Islet of Langerhans (tissue), 1 donor: Measurements from ENCODE around the gene OR8D2.
A peak's percentile ranks its signal among the peaks of the same experiment; 100 is the strongest.

Experiments
- FAIRE-seq: peaks from one replicate; lab custom pipeline; 2011; peaks lifted over from hg19 to GRCh38; lab: Jason Lieb, UNC

The OR8D2 gene

GRCh38 chr11:124320097-124320496, at the start of gene OR8D2:
Gene OR8D2 (minus strand): TSS chr11:124320197. CDS start chr11:124320197, 0 bp downstream.
- FAIRE-seq, result no peak

- no peak for FAIRE-seq
Measured at GRCh38 chr11:124359566-124359965, 39.6 kb upstream of the OR8D2 start.

GRCh38 chr11:124346311-124346955, 26.4 kb upstream of the OR8D2 start:
- FAIRE-seq, result no peak

- FAIRE-seq, result no peak
Measured at GRCh38 chr11:124344346-124344745, 24.3 kb upstream of the OR8D2 start.

GRCh38 chr11:124340142-124340447, 20.1 kb upstream of the OR8D2 start:
- no peak for FAIRE-seq

GRCh38 chr11:124339396-124340141, 19.6 kb upstream of the OR8D2 start:
- FAIRE-seq, result no peak

GRCh38 chr11:124331873-124332272, 11.9 kb upstream of the OR8D2 start:
- FAIRE-seq, result peak; percentile 9

- peak; percentile 95 for FAIRE-seq
Measured at GRCh38 chr11:124329787-124330478, 9.9 kb upstream of the OR8D2 start.

GRCh38 chr11:124327775-124328174, 7.8 kb upstream of the OR8D2 start:
- no peak for FAIRE-seq

GRCh38 chr11:124322356-124322755, 2.4 kb upstream of the OR8D2 start:
- FAIRE-seq, result no peak

- no peak for FAIRE-seq
Measured at GRCh38 chr11:124315052-124315451, 4.9 kb downstream of the OR8D2 start.

- FAIRE-seq, result no peak
Measured at GRCh38 chr11:124313849-124314248, 6.1 kb downstream of the OR8D2 start, which contains the start of gene OR8D1. Gene OR8D1 (minus strand): TSS chr11:124313949. CDS start chr11:124310766, 3,183 bp downstream.

GRCh38 chr11:124313131-124313530, 6.9 kb downstream of the OR8D2 start:
- FAIRE-seq, result no peak

- no peak for FAIRE-seq
Measured at GRCh38 chr11:124311670-124312069, 8.3 kb downstream of the OR8D2 start.

GRCh38 chr11:124311269-124311668, 8.7 kb downstream of the OR8D2 start:
- FAIRE-seq, result no peak

GRCh38 chr11:124310721-124311120, 9.3 kb downstream of the OR8D2 start:
- FAIRE-seq, result no peak

GRCh38 chr11:124307093-124307492, 12.9 kb downstream of the OR8D2 start:
- FAIRE-seq, result no peak

- no peak for FAIRE-seq
Measured at GRCh38 chr11:124302347-124303125, 17.5 kb downstream of the OR8D2 start.

- no peak for FAIRE-seq
Measured at GRCh38 chr11:124301548-124301947, 18.4 kb downstream of the OR8D2 start.

- no peak for FAIRE-seq
Measured at GRCh38 chr11:124297921-124298320, 22.1 kb downstream of the OR8D2 start.

- FAIRE-seq, result no peak
Measured at GRCh38 chr11:124296016-124296415, 24.0 kb downstream of the OR8D2 start.

GRCh38 chr11:124294687-124295086, 25.3 kb downstream of the OR8D2 start:
- FAIRE-seq, result no peak
